Gastroesophageal sphincter (tissue), 4 donors: ENCODE data around the gene IFIT1B. TPM values are rescaled to one million over a fixed set of nuclear protein-coding genes. Genes with fewer than 3 reads are reported as not detected.

Source experiments
- ATAC-seq: fragments of 150-250 bp; one replicate; pipeline ENCODE4 v1.9.1; 2016; ENCODE audit warnings: mild to moderate bottlenecking, moderate library complexity
- H3K27ac ChIP-seq, 4 donors: fragments of 200-600 bp; sonication (generic) in 3 of 4; 1 replicate in 3 of 4; 2 replicates in 1 of 4; pipeline ENCODE4 v1.5.1; 2016 to 2019
- H3K27me3 ChIP-seq: fragments of 200-600 bp; sonication (generic); one replicate; pipeline ENCODE4 v1.5.1; 2019
- H3K36me3 ChIP-seq, 2 donors: fragments of 200-600 bp; sonication (generic); one replicate each; pipeline ENCODE4 v1.5.1; 2019; ENCODE audit warnings: control low read depth in 1 of 2
- H3K4me1 ChIP-seq, 3 donors: fragments of 200-600 bp; sonication (generic); 1 replicate in 2 of 3; 2 replicates in 1 of 3; pipeline ENCODE4 v1.5.1; 2016 to 2019; ENCODE audit warnings: control low read depth in 2 of 3
- H3K4me3 ChIP-seq, 2 donors: fragments of 200-600 bp; sonication (generic); one replicate each; pipeline ENCODE4 v1.5.1; 2019; ENCODE audit warnings: mild to moderate bottlenecking in 1 of 2, moderate library complexity in 1 of 2
- H3K9me3 ChIP-seq, 3 donors: fragments of 200-600 bp; sonication (generic); one replicate each; pipeline ENCODE4 v1.5.1; 2017 to 2019; ENCODE audit warnings: control low read depth in 2 of 3
- EP300 ChIP-seq: sonication (generic); formaldehyde crosslinking; IDR thresholded peaks from one replicate; pipeline ENCODE4 v1.6.1; 2017; ENCODE audit warnings: antibody characterized with exemption, mild to moderate bottlenecking
- POLR2A ChIP-seq, 2 donors: fragments of 450-650 bp; IDR thresholded peaks; one replicate each; pipeline ENCODE4 v1.6.1; 2017; ENCODE audit warnings: antibody characterized with exemption in 2 of 2, mild to moderate bottlenecking in 2 of 2, moderate library complexity in 1 of 2
- POLR2AphosphoS5 ChIP-seq: sonication (generic); formaldehyde crosslinking; IDR thresholded peaks from one replicate; pipeline ENCODE4 v1.6.1; 2017; ENCODE audit warnings: antibody characterized with exemption
- WGBS, 2 donors: methylation state at CpG; one replicate each; pipeline ENCODE4 v1.1.5; 2018; ENCODE audit warnings: low coverage in 1 of 2; 5-methylcytosine and 5-hydroxymethylcytosine counted together
- total RNA-seq, 4 donors: library from RNA; depleted of rRNA; stranded (reverse); fragments of >200 nt; gene quantifications; one replicate each; pipeline ENCODE4 v1.1.0, GENCODE V29; 2016
- TF ChIP-seq, protein P1 (sequence below), 4 experiments: fragments of 200-600 bp in 2 of 4; fragments of 450-650 bp in 2 of 4; sonication (generic) in 1 of 4; IDR thresholded peaks; one replicate each; pipeline ENCODE4 v1.5.1; 2017 to 2019; ENCODE audit warnings: antibody characterized with exemption in 4 of 4, mild to moderate bottlenecking in 2 of 4, moderate library complexity in 2 of 4

Gene IFIT1B
- total RNA-seq, 4 donors from 2014 or later = not detected

DNA sequence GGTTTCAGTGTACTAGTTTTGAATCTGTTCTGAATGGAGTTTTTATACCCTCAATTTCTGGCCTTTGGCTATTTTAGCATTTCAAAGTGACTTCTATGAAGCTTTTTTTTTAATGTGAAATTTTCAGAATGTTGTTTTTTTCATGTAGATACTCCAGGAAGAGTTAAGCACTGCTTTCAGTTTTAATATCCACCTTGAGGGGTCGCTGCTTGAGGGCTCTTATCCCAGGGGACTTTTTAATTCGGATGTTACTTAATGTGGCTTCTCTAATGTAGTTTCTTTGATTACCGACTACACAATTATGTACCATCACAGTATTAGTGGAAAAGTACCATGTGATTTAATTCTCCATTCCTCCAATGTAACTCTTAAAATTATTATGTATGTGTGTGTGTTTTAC is 41.7 kb downstream of the IFIT1B start:
- Histone ChIP-seq H3K27me3 (no peaks in the 10 kb centered on the region), H3K9me3 (no peaks in the 10 kb centered on the region), H3K4me3 (no peak overlapping the region), H3K36me3 (peaks cover 0 to 27% of the 10 kb centered on the region in 2 donors), H3K4me1 (peaks cover 0 to 54% (median 0%) of the 10 kb centered on the region in 3 donors), H3K27ac (peak overlapping the region in 1 of 4 donors; percentile 27)
- WGBS, 2 donors = 11 to 40% methylated on average over 2 to 3 of the region's 3 CpGs
- ATAC-seq = no peak
- TF ChIP-seq EP300 (no peak), POLR2AphosphoS5 (no peak)
- TF ChIP-seq, protein P1, sequence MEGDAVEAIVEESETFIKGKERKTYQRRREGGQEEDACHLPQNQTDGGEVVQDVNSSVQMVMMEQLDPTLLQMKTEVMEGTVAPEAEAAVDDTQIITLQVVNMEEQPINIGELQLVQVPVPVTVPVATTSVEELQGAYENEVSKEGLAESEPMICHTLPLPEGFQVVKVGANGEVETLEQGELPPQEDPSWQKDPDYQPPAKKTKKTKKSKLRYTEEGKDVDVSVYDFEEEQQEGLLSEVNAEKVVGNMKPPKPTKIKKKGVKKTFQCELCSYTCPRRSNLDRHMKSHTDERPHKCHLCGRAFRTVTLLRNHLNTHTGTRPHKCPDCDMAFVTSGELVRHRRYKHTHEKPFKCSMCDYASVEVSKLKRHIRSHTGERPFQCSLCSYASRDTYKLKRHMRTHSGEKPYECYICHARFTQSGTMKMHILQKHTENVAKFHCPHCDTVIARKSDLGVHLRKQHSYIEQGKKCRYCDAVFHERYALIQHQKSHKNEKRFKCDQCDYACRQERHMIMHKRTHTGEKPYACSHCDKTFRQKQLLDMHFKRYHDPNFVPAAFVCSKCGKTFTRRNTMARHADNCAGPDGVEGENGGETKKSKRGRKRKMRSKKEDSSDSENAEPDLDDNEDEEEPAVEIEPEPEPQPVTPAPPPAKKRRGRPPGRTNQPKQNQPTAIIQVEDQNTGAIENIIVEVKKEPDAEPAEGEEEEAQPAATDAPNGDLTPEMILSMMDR (IDR thresholded peaks at IDR 0.05) = peak in 3 of 4 experiments; percentile 11 to 39 (median 34)

DNA sequence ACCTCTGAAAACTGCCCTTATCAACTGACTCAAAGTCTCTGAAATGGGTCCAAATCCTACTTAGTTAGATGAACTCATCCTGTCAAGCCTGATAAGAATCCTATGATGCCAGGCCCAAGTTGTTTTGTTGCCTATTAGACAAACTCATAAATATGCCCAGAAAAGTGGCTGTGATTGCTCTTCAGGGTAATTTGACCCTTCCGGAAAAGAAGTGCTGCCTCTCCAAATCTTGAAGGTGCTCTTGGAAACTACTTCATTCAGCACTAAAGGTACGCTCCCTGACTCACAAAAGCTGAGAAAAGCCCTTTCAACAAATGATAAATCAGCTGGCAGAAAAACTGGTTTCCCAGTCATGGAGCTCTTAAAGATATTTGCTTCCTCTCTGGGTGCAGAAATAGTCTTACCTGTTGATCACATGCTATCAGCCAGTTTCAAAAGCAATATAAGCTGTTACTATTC is 43.2 kb downstream of the IFIT1B start:
- Histone ChIP-seq H3K9me3 (no peaks in the 10 kb centered on the region), H3K27me3 (no peaks in the 10 kb centered on the region), H3K4me3 (no peak overlapping the region), H3K36me3 (peaks cover 0 to 27% of the 10 kb centered on the region in 2 donors), H3K27ac (no peak overlapping the region), H3K4me1 (peaks cover 0 to 45% (median 0%) of the 10 kb centered on the region in 3 donors)
- WGBS, 2 donors = 100% methylated on average over 2 of the region's 2 CpGs
- ATAC-seq = no peak
- no peak for TF ChIP-seq POLR2A (IDR thresholded peaks at IDR 0.05)
- TF ChIP-seq EP300 = no peak
- no peak for TF ChIP-seq POLR2AphosphoS5
- TF ChIP-seq, protein P1 (IDR thresholded peaks at IDR 0.05) = no peak

DNA sequence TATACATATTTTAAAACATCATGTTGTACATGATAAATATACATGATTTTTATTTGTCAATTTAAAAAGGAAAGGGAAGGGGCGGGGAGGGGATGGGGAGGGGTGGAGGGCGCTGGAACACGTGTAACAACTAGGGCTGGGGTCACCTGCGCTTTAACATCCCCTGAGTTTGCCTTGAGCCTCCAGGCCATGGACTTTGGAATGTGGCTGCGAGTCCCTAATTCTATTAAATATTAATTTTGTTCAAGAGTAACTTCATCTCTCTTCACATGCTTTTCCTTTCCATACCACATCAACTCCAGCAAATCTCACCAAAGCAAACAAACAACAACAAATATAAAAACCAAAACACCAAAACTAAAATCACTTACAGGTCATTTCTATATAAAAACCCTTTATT is 47.1 kb downstream of the IFIT1B start:
- H3K27ac ChIP-seq = no peak overlapping the region
- 71% methylated on average over 5 of the region's 5 CpGs; no CpG with 5 or more reads in 1 of the 2 donors for WGBS, 2 donors
- no peaks in the 10 kb centered on the region for H3K27me3 ChIP-seq
- no peak overlapping the region for H3K4me3 ChIP-seq
- H3K4me1 ChIP-seq = peaks cover 0 to 12% (median 0%) of the 10 kb centered on the region in 3 donors
- peaks cover 0 to 13% of the 10 kb centered on the region in 2 donors for H3K36me3 ChIP-seq
- TF ChIP-seq, protein P1 (IDR thresholded peaks at IDR 0.05) = no peak
- TF ChIP-seq EP300 (no peak), POLR2AphosphoS5 (no peak), POLR2A (IDR thresholded peaks at IDR 0.05) (no peak)
- H3K9me3 ChIP-seq = no peaks in the 10 kb centered on the region
- no peak for ATAC-seq

DNA sequence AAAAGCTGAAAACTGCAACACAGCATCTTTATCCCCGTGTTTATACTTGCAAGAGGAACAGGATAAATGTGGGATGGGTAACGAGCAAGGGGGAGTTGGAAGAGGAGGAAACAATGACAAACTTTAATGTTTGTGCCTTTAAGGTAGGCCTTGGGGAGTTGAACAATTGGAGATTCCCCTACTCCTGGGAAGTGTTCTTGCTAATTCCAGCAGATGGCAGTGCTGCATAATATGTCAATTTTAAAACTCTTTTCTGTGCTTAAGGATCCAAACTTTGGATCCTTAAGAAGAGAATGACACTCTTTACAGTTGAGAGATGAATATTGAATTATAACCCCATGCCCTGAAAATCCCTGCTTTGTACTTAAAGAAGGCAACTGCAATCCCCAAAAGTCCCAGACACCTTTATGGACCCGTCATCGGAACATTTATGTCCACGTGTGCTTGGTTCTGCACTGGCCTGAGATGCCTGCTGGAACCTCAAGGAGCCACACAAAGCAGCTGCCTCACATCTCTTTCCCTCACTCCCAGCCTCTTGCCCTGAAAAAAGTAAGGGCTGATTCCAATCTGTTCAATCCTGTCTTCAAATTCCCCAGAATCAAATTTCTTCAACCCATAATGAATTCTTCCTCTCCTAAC is 48.5 kb downstream of the IFIT1B start:
- ATAC-seq = peak; percentile 69
- 45 to 56% methylated on average over 5 of the region's 5 CpGs for WGBS, 2 donors
- Histone ChIP-seq H3K4me1 (peaks cover 0 to 6% (median 0%) of the 10 kb centered on the region in 3 donors), H3K27me3 (no peaks in the 10 kb centered on the region), H3K4me3 (no peak overlapping the region), H3K9me3 (no peaks in the 10 kb centered on the region), H3K27ac (no peak overlapping the region), H3K36me3 (peaks cover 0 to 4% of the 10 kb centered on the region in 2 donors)
- TF ChIP-seq POLR2AphosphoS5 (no peak), POLR2A (IDR thresholded peaks at IDR 0.05) (no peak)
- TF ChIP-seq, protein P1 (IDR thresholded peaks at IDR 0.05) = peak; percentile 80 to 94 (median 90)

DNA sequence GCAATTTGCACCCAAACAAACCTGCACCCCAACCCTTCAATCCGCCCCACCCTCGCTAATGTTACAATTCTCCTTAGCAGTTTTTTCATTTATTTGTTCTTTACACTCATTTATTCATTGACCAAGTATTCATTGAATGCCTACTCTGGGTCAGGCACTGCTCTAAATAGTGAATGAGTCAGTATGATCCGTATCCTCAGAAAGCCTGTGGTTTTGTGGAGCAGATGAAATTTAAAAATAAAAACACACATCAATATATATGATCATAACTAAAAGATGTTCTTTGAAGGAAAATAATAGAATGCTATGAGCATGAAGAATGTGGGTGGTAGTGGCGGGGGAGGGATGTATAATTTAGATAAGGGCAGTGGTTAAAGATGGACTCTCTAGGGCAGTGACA is 49.8 kb downstream of the IFIT1B start:
- WGBS, 2 donors = 60 to 93% methylated on average over 4 of the region's 4 CpGs
- no peaks in the 10 kb centered on the region for H3K36me3 ChIP-seq
- TF ChIP-seq, protein P1 (IDR thresholded peaks at IDR 0.05) = no peak
- TF ChIP-seq POLR2A (IDR thresholded peaks at IDR 0.05) = no peak
- no peak for TF ChIP-seq EP300
- TF ChIP-seq POLR2AphosphoS5 = no peak
- no peak overlapping the region for H3K4me3 ChIP-seq
- no peaks in the 10 kb centered on the region for H3K9me3 ChIP-seq
- peaks cover 0 to 6% (median 0%) of the 10 kb centered on the region in 3 donors for H3K4me1 ChIP-seq
- H3K27me3 ChIP-seq = no peaks in the 10 kb centered on the region
- ATAC-seq = no peak
- H3K27ac ChIP-seq = no peak overlapping the region
